NOMO-1 treated with dmso at 0.1 percent for 144 hours (cell line): Measurements from ENCODE around the gene PARD3.

Experiments
- DNase-seq: peaks from one replicate; lab custom pipeline; 2025; ENCODE audit not compliant: unreplicated experiment; lab: John Stamatoyannopoulos, UW

The PARD3 gene

GRCh38 chr10:34587680-34588019 lies 227.4 kb downstream of the PARD3 start:
- DNase-seq: no peak

DNA sequence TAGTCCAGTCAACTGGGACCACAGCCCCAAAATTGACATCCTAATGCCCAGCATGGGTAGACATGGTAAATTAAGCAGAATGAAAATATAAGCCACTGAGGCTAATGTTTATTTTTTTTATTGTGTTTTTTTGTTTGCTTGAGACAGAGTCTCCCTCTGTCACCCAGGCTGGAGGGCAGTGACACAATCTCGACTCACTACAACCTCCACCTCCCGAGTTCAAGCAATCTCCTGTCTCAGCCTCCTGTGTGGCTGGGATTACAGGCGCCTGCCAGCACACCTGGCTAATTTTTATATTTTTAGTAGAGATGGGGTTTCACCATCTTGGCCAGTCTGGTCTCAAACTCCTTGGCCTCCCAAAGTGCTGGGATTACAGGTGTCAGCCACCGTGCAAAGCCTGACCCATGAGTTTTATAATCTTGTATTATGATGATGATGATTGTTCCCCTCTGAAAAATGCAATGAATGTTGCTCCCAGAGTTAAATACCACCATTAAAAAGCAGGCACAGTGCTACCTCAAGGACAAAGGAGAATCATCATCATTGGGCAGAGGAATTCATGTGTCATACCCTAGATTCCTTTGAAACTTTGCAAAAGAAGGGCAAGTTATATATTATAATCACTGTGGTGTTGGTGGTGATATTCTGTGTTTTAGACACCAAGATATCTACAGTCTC lies 228.0 kb downstream of the PARD3 start:
- no peak for DNase-seq

DNA sequence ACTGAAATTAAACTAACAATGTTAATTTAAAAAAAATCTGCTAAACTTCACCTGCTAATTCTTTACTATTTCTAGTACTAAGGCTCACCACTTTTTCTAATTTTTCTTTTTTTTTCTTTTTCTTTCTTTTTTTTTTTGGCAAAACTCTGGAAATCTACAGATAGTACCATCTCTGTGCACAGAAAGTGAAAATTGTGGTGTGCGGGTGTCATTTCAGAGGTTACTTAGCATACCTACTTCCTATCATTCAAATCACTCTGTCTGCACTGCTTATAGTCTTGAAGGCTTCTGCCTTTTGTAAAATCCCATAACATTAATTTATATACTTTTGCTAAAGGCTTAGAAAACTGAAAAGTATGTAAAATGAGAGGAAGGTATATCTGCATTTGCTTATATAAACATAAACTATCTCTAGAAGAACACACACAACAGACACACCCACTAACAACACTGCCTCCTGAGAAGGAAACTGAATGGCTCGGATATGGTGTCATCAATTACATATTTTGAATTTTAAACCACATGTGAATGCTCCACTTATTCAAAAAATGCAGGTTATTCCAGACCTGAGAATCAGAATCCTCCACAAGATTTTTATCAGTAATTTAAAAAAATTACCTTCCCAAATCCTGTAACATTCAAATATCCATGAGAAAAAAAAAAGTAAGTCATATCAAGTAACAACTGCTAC lies 229.5 kb downstream of the PARD3 start:
- no peak for DNase-seq

GRCh38 chr10:34584164-34584563 lies 230.9 kb downstream of the PARD3 start:
- peak; percentile 64 for DNase-seq

DNA sequence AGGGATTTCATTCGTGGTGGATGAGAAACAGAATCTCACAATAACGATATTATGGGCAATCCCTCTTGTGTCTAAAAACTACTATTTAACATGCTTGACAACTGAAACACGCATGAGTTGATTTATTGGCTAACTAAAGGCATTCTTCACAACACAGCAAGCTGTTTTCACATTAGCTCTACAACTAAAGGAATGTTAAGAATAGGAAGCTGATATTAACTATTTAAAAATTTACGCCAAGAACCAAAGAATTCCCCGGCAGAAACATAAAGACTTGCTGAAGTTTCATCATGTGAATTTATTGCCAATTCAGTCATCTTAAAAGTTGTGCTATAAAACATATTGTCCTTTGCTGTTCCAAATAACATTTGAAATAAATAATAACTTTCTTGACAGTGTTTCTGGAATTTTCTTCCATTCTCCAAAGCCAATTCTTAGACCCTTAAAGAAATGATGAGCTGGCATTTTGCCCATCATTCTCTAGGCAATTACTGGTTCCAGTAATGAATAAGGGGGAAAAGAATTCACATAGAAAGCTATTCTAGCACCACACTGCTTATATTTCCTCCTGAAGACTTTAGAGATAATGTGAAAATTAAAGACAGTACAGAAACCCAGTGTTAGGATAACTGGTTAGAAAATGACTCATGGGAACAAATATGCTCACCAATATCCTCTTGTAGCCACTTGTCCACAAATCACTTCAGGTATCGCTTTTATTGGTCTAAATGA lies 233.1 kb downstream of the PARD3 start:
- DNase-seq: no peak

GRCh38 chr10:34580643-34581042 lies 234.5 kb downstream of the PARD3 start:
- no peak for DNase-seq

DNA sequence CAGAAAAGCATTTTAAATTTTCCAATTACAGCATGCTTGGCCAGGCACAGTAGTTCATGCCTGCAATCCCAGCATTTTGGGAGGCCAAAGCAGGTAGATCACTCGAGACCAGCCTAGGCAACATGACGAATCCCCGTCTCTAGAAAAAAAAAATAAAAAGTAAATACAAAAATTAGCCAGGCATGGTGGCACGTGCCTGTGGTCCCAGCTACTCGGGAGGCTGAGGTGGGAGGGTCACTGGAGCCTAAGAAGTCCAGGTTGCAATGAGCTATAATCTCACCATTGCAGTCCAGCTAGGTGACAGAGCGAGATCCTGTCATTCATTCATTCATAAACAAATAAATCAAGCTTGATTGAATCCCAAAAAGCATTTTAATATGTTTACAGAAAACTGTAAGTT lies 234.9 kb downstream of the PARD3 start:
- no peak for DNase-seq

- no peak for DNase-seq
These were observed 236.6 kb downstream of the PARD3 start for GRCh38 chr10:34578468-34578867.

DNA sequence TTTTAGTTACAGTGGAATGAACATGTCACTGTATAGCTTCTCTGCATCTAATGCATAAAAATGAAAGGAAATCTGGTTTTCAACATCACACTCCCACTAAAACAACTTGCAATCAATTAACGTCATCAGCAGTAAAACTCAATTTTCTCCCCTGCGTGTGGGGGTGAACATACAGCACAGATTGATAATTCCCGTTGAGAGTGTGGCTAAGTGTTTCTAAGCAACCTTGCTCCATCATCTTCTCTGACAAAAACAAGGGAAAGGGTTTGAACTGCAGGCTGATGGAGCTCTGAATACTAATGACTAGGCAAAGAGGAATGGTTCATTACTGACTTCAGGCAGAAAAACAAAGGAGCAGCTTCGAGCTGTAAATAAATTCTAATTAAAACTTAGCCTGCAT lies 238.3 kb downstream of the PARD3 start:
- no peak for DNase-seq

GRCh38 chr10:34575882-34576281 lies 239.2 kb downstream of the PARD3 start:
- DNase-seq: no peak

DNA sequence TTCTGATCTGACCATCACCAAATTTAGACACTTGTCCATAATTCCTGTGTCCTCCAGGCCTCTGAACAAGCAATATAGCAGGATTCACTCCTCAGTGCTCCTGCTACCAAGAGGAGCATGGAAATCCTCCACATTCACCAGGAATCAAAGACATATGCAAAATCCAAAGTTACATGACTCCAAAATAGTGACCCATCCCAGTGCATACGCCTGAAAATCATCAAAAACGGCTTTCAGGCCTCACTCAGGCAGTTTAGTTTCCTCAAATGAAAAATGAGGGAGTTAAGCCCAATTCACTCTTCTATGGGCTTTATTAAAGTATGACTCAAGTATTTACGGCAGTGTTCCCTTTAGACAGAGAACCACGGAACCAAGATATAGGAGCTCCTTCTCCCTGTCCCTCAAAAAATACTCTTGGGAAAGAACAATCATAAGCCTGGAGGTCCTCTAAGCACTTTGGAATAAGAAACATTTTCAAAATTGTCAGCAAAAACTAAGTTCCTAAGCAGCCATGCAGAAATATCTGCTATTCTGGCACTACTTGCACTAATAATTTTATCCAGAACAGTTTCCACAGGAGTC lies 240.7 kb downstream of the PARD3 start:
- no peak for DNase-seq

DNA sequence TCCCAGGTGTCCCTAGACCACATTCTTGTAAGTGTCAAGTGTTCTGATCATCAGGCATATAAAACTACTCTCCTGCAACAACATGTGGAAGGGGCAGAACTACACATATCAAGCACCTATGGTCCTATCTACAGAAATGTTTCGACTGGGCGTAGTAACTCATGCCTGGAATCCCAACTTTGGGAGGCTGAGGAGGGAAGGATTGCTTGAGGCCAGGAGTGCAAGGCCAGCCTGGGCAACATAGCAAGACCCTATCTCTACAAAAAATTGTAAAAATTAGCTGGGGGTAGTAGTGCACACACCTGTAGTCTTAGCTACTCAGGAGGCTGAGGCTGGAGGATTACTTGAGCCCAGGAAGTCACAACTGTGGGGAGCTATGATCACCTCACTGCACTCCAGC lies 244.2 kb downstream of the PARD3 start:
- no peak for DNase-seq

DNA sequence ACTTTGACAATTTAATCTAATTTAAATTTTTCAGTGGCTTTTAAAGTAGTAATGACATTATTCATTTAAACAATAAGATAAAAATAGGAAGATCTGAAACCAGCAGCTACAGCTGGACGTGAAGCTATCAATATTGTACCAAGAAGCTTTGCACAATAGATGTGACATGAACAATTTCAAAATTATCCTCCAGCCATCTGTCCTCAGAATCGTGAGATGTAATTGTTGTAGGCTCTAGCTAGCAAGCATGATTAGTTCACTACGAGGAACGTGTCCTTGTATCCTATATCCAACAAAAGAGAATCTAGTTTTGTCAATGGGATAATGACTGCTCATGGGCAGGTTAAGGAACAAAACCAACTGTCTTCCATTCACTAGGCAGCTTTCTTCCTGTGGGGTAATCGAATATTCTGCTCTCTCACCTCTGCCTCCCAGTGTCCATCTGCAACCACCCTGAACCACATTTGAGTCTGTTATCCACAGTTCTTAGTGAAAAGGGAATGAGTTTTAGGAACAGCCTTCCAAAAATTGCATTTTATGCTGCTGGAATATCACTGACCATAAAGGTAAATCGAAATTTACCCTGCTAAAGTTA lies 247.3 kb downstream of the PARD3 start:
- no peak for DNase-seq

GRCh38 chr10:34565934-34566333 lies 249.2 kb downstream of the PARD3 start:
- no peak for DNase-seq

- DNase-seq: no peak
These were observed 257.0 kb downstream of the PARD3 start for GRCh38 chr10:34558093-34558583.

GRCh38 chr10:34557173-34557572 lies 257.9 kb downstream of the PARD3 start:
- DNase-seq: no peak

DNA sequence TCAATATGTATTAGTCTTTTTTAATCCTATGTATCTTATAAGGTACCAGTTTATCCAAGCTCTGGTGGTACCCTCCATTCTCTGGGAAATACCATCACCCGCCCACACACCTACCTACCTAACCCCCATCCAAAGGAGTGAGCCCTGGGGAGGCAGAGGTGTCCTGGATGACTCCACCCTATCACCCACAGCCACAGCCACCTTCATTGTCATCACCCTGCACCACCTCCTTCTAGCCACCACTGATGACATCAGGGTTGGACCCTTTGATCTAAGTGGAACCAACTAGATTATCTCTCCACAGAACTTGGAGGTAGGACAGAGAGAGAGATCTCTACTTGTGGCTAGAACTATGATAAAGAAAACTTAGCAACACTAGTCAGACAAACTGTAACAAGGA lies 259.4 kb downstream of the PARD3 start:
- no peak for DNase-seq

GRCh38 chr10:34553747-34554146 lies 261.3 kb downstream of the PARD3 start:
- DNase-seq: no peak

GRCh38 chr10:34551295-34551694 lies 263.8 kb downstream of the PARD3 start:
- DNase-seq: no peak

DNA sequence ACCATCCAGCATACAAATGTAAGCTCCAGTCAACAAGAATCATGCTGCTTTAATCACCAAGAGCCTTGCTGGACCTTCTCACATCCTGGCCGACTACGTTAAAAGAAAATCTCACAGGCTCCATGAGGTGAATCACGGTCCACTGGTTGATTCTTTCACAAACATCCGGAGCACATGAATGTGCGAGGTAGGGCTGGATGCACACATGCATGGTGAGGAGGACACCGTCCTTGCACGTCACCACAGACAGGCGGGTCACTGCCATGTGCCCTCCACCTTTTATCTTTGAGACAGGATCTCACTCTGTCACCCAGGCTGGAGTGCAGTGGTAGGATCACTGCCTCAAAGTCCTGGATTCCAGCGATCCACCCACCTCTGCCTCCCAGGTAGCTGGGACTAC lies 265.1 kb downstream of the PARD3 start:
- no peak for DNase-seq

GRCh38 chr10:34549001-34549400 lies 266.1 kb downstream of the PARD3 start:
- DNase-seq: no peak
